ENCODE results near the gene UTP11.

UTP11 gene

GRCh38 chr1:38018864-38019343 is 6.4 kb downstream of the UTP11 start:
- Histone ChIP-seq H3K4me3 (IDR thresholded peaks at IDR 0.05; ENCODE audit: insufficient read depth, low read depth, low read length) (no peak overlapping the region), H3K27me3 (ENCODE audit: insufficient read depth, low read depth) (no peaks in the 10 kb centered on the region), H3K4me2 (no peak overlapping the region), H3K36me3 (ENCODE audit: insufficient read depth) (peaks cover 10% of the 10 kb centered on the region; the same call in 1 of the 2 replicates), H2AFZ (ENCODE audit: low read depth) (no peak overlapping the region), H3K79me2 (ENCODE audit: insufficient read depth, low read depth) (peaks cover 50% of the 10 kb centered on the region), H3K27ac (no peak overlapping the region), H3K9ac (no peak overlapping the region), H3K4me1 (ENCODE audit: low read depth, poor library complexity, severe bottlenecking) (peaks cover 29% of the 10 kb centered on the region), H4K20me1 (ENCODE audit: insufficient read depth) (no peaks in the 10 kb centered on the region; the same call in 1 of the 2 replicates)
- TF ChIP-seq, protein P1, sequence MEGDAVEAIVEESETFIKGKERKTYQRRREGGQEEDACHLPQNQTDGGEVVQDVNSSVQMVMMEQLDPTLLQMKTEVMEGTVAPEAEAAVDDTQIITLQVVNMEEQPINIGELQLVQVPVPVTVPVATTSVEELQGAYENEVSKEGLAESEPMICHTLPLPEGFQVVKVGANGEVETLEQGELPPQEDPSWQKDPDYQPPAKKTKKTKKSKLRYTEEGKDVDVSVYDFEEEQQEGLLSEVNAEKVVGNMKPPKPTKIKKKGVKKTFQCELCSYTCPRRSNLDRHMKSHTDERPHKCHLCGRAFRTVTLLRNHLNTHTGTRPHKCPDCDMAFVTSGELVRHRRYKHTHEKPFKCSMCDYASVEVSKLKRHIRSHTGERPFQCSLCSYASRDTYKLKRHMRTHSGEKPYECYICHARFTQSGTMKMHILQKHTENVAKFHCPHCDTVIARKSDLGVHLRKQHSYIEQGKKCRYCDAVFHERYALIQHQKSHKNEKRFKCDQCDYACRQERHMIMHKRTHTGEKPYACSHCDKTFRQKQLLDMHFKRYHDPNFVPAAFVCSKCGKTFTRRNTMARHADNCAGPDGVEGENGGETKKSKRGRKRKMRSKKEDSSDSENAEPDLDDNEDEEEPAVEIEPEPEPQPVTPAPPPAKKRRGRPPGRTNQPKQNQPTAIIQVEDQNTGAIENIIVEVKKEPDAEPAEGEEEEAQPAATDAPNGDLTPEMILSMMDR (conservative IDR thresholded peaks at IDR 0.05; ENCODE audit: low read depth, low read length) = peak; percentile 44

DNA sequence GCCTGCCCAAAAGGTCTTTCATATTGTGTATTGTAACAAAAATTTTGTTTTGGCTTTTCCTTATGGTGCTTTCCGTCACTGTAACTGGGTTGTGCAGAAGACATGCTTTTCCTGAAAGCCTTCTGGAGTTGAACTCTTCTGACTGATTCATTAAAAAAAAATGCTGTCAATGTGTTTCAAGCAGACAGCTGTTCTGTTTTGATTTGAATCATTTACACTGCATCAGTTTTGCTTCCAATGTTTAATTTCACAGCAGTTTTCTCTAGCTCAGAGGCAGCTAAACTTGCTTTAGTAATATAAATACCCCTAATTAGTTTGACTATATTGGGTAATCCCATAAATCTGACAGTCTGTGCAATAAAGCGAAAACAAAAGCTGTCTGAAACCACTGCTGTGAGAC is 7.9 kb downstream of the UTP11 start:
- TF ChIP-seq, protein P1 (conservative IDR thresholded peaks at IDR 0.05; ENCODE audit: low read depth, low read length) = no peak
- peaks cover 35% of the 10 kb centered on the region for H3K79me2 ChIP-seq (ENCODE audit: insufficient read depth, low read depth)
- H2AFZ ChIP-seq (ENCODE audit: low read depth) = no peak overlapping the region
- H3K27ac ChIP-seq = no peak overlapping the region
- no peaks in the 10 kb centered on the region for H3K27me3 ChIP-seq (ENCODE audit: insufficient read depth, low read depth)
- H3K4me3 ChIP-seq (IDR thresholded peaks at IDR 0.05; ENCODE audit: insufficient read depth, low read depth, low read length) = no peak overlapping the region
- no peaks in the 10 kb centered on the region; the same call in 1 of the 2 replicates for H4K20me1 ChIP-seq (ENCODE audit: insufficient read depth)
- no peak overlapping the region for H3K9ac ChIP-seq
- H3K36me3 ChIP-seq (ENCODE audit: insufficient read depth) = peaks cover 10% of the 10 kb centered on the region; the same call in 1 of the 2 replicates
- no peak overlapping the region for H3K4me2 ChIP-seq
- H3K4me1 ChIP-seq (ENCODE audit: low read depth, poor library complexity, severe bottlenecking) = peaks cover 14% of the 10 kb centered on the region

- Histone ChIP-seq H3K9ac (no peak overlapping the region), H3K4me1 (ENCODE audit: low read depth, poor library complexity, severe bottlenecking) (peaks cover 21% of the 10 kb centered on the region), H3K79me2 (ENCODE audit: insufficient read depth, low read depth) (peaks cover 19% of the 10 kb centered on the region; the same call in 1 of the 2 replicates), H3K27ac (no peak overlapping the region), H2AFZ (ENCODE audit: low read depth) (no peak overlapping the region), H3K27me3 (ENCODE audit: insufficient read depth, low read depth) (no peaks in the 10 kb centered on the region), H3K36me3 (ENCODE audit: insufficient read depth) (peaks cover 10% of the 10 kb centered on the region; the same call in 1 of the 2 replicates), H3K4me2 (no peak overlapping the region), H3K4me3 (IDR thresholded peaks at IDR 0.05; ENCODE audit: insufficient read depth, low read depth, low read length) (no peak overlapping the region), H4K20me1 (ENCODE audit: insufficient read depth) (no peaks in the 10 kb centered on the region; the same call in 1 of the 2 replicates)
- TF ChIP-seq, protein P1 (conservative IDR thresholded peaks at IDR 0.05; ENCODE audit: low read depth, low read length) = no peak
Measured at GRCh38 chr1:38021969-38022368, 9.4 kb downstream of the UTP11 start.

DNA sequence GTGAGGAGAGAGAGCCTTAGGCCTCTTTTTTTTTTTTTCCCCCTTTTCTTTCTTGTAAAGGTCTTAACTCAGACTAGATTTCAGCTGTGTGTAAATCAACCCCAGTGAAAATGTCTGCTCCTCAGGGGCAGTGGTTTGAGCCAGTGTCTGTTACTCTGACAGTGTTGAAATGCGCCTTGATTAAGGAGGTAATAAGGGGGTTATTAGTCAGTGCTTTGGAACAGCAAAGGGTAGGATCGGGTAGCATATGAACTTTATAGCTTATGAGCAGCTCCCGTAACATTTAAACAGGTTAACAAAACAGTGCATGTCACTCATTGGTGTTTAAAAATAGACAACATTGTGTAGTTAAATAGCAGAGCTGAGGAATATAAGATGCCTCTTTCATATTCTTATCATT is 10.3 kb downstream of the UTP11 start:
- peaks cover 10% of the 10 kb centered on the region; the same call in 1 of the 2 replicates for H3K36me3 ChIP-seq (ENCODE audit: insufficient read depth)

More for the DNA sequence above, 10.3 kb downstream of the UTP11 start:
- Histone ChIP-seq H4K20me1 (ENCODE audit: insufficient read depth) (no peaks in the 10 kb centered on the region), H3K4me2 (no peak overlapping the region), H3K9ac (no peak overlapping the region), H2AFZ (ENCODE audit: low read depth) (no peak overlapping the region), H3K4me1 (ENCODE audit: low read depth, poor library complexity, severe bottlenecking) (peaks cover 29% of the 10 kb centered on the region), H3K27me3 (ENCODE audit: insufficient read depth, low read depth) (no peaks in the 10 kb centered on the region), H3K4me3 (IDR thresholded peaks at IDR 0.05; ENCODE audit: insufficient read depth, low read depth, low read length) (no peak overlapping the region), H3K79me2 (ENCODE audit: insufficient read depth, low read depth) (0 out of 2 replicates have a peak, but pooled peaks cover 11% of the 10 kb centered on the region), H3K27ac (no peak overlapping the region)
- TF ChIP-seq, protein P1 (conservative IDR thresholded peaks at IDR 0.05; ENCODE audit: low read depth, low read length) = no peak

Measured in KMS-11 (cell line).